ENCODE measurements around the gene INPP5B.

DNA sequence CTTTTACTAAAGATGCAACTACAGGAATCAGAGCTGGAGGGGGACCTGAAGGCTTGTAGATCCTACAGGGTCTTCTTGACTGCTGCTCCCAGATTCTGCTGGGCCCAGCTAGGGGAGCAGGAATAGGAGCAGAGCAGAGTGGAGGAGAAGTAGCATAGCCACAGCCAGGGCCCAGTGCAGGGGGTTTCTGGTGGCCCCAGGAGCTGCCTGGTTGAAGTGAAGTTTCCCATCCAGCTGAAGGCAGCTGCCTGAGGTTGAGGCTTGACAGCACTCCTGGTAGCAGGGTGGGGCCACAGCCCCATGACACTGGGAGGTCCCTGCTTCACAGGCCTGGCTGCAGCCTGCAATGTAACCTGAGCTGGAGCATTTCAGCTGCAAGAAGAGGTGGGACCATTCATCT is 2.0 kb upstream of the INPP5B start:
- TF ChIP-seq, protein P1, sequence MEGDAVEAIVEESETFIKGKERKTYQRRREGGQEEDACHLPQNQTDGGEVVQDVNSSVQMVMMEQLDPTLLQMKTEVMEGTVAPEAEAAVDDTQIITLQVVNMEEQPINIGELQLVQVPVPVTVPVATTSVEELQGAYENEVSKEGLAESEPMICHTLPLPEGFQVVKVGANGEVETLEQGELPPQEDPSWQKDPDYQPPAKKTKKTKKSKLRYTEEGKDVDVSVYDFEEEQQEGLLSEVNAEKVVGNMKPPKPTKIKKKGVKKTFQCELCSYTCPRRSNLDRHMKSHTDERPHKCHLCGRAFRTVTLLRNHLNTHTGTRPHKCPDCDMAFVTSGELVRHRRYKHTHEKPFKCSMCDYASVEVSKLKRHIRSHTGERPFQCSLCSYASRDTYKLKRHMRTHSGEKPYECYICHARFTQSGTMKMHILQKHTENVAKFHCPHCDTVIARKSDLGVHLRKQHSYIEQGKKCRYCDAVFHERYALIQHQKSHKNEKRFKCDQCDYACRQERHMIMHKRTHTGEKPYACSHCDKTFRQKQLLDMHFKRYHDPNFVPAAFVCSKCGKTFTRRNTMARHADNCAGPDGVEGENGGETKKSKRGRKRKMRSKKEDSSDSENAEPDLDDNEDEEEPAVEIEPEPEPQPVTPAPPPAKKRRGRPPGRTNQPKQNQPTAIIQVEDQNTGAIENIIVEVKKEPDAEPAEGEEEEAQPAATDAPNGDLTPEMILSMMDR (IDR thresholded peaks at IDR 0.05) = no peak
- TF ChIP-seq POLR2A (IDR thresholded peaks at IDR 0.05) = no peak

Measured in gastroesophageal sphincter (tissue), 3 donors.